Measurements from ENCODE around the gene TDRKH.

DNA sequence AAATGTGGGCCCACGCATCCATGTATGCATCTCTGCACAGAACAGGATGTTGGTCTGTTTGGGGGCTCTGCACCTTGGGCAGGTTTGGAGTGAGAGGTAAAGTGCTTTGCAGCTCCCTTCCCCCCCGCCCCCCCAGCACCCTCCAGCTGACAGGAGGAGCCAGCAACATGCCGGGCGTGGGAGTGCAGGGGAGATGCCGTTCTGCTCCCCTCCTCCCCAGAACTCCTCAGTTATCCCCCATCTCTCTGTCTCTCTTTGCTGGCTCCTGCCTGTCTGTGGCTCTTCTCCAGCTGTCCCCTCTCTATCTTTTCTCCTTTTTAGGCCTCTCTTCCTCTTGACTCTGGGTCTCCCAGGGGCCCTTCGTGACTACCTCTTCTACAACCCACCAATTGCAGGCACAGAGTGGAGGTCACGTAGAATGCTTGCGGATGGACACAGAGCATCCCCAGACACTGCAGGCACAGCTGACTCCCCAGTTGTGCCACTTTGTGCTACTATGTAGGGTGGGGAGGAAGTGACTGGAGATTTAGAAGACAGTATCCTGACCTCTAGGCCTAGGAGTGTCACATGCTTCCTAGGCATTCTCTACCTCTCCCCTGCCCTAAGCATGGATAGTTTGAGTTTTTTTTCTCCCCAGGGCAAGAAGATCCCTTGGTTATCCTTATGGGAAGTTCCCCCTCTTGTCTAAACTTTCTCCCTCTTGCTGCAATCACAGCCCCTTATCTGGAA, 43.0 kb upstream of the TDRKH start:
- no peak for TF ChIP-seq POLR2A (IDR thresholded peaks at IDR 0.05)
- TF ChIP-seq, protein P1, sequence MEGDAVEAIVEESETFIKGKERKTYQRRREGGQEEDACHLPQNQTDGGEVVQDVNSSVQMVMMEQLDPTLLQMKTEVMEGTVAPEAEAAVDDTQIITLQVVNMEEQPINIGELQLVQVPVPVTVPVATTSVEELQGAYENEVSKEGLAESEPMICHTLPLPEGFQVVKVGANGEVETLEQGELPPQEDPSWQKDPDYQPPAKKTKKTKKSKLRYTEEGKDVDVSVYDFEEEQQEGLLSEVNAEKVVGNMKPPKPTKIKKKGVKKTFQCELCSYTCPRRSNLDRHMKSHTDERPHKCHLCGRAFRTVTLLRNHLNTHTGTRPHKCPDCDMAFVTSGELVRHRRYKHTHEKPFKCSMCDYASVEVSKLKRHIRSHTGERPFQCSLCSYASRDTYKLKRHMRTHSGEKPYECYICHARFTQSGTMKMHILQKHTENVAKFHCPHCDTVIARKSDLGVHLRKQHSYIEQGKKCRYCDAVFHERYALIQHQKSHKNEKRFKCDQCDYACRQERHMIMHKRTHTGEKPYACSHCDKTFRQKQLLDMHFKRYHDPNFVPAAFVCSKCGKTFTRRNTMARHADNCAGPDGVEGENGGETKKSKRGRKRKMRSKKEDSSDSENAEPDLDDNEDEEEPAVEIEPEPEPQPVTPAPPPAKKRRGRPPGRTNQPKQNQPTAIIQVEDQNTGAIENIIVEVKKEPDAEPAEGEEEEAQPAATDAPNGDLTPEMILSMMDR (IDR thresholded peaks at IDR 0.05), result no peak

All from body of pancreas (tissue), 4 donors.